NB4 (cell line): ENCODE data around the gene ISM1.

Experiments
- CTCF ChIP-seq: IDR thresholded peaks from one replicate; pipeline ENCODE4 v1.5.1; 2012; ENCODE audit warnings: low read depth, low read length
- POLR2A ChIP-seq: IDR thresholded peaks from 2 replicates; pipeline ENCODE4 v1.6.1; 2011; ENCODE audit warnings: mild to moderate bottlenecking; ENCODE audit not compliant: insufficient read length; ENCODE audit errors: extremely low read depth

- TF ChIP-seq CTCF (no peak), POLR2A (no peak)
Observed at GRCh38 chr20:13260650-13261279, 39.7 kb downstream of the ISM1 start.
